NCI-H345 treated with DMSO at 0.1 percent for 48 hours (cell line): ENCODE measurements around the gene PLEKHG4.

ENCODE experiments used
- DNase-seq: peaks from one replicate; lab custom pipeline; 2025; ENCODE audit not compliant: unreplicated experiment; lab: John Stamatoyannopoulos, UW

Gene PLEKHG4

DNA sequence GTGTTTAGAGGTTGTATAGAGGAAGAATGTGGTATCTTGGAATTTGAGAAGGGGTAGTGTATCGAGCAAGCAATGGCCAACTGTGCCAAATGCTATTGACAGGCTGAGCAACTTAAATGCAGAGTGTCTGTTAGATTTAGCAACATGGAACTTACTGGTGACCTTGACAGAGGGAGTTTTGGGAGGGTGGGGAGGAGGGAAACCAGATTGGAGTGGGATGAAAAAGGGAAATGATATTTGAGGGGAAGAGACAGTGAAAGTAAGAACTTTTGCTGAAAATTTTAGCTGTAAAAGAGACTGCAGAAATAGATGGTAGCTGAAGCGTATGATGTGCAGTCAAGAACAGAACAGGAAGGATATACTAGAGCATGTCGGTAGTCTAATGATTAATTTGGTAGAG is 48.4 kb downstream of the PLEKHG4 start:
- DNase-seq = no peak

DNA sequence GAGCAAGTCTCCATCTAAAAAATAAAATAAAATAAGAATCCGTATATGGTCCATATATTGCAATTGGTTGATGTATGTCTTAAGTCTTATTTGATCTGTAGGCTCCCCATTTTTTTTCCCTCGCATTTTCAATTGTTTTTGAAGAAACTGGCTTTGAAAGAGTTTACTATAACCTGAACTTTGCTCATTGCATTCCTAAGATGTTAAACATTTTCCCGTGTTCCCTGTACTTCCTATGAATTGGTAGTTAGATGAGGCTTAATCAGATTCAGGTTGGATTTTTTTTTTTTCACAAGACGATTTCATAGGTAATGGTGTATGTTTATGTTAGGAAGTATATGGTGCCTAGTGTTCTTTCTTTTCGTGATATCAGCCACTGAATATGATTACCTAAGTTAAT is 50.6 kb downstream of the PLEKHG4 start:
- DNase-seq = no peak

DNA sequence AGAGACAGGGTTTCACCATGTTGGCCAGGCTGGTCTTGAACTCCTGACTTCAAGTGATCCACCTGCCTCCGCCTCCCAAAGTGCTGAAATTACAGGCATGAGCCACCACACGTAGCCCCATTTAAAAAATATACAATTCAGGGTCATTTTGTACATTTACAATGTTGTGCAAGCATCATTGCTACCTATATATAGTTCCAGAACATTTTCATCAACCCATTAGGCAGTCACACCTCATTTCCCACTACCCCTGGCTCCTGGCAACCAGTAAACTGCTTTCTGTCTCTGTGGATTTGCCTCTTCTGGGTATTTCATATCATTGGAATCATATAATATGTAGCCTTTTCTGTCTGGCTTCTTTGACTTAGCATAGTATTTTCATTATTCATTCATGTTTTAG is 54.0 kb downstream of the PLEKHG4 start:
- DNase-seq = no peak

DNA sequence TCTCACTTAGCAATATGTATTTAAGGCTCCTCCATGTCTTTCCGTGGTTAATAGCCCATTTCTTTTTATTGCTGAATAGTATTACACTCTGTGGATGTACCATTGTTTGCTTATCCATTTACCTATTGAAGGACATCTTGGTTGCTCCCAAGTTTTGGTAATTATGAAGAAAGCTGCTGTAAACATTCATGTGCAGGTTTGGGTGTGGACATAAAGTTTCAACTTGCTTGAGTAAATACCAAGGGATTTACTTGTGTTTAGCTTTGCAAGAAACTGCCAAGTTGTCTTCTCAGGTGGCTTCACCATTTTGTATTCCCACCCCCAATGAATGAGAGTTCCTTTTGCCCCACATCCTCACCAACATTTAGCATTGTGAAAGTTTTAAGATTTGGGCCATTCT is 56.8 kb downstream of the PLEKHG4 start:
- DNase-seq = no peak

DNA sequence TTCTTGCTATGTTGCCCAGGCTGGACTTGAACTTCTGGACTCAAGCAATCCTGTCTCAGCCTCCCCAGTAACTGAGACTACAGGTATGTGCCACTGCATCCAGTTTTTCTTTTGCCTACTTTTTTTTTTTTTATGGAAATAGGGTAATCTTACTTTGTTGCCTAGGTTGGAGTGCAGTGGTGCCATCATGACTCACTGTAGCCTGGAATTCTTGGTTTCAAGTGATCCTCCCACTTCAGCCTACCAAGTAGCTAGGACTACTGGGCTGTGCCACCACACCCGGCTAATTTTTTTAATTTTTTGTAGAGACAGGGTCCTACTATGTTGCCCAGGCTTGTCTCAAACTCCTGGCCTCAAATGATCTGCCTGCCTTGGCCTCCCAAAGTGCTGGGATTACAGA is 57.3 kb downstream of the PLEKHG4 start:
- no peak for DNase-seq
